SH-SY5Y (cell line): Measurements from ENCODE around the gene SPOCK2.

Source experiments
- GATA2 ChIP-seq: IDR thresholded peaks from 2 replicates; pipeline ENCODE4 v1.6.1; 2011; ENCODE audit warnings: mild to moderate bottlenecking, low read depth, low read length
- GATA3 ChIP-seq: IDR thresholded peaks from 2 replicates; pipeline ENCODE4 v1.6.1; 2011; ENCODE audit warnings: low read depth, mild to moderate bottlenecking, low read length, moderate library complexity

- TF ChIP-seq GATA3, result no peak
- TF ChIP-seq GATA2, result no peak
Observed at GRCh38 chr10:72104472-72105097, 16.2 kb upstream of the SPOCK2 start.
